Spleen (tissue), 11 donors: Measurements from ENCODE around the gene CCL11. TPM values are rescaled to one million over a fixed set of nuclear protein-coding genes. Genes with fewer than 3 reads are reported as not detected.

Source experiments
- DNase-seq: peaks from one replicate; pipeline ENCODE4 v3.0.0-alpha.2; 2020
- H3K27ac ChIP-seq, 8 donors: fragments of 200-600 bp; sonication (generic) in 7 of 8; 1 replicate in 4 of 8; 2 replicates in 4 of 8; pipeline versions ENCODE4 v1.5.0 to v1.8.0; 2016 to 2021; ENCODE audit warnings: inconsistent platforms in 4 of 8, mild to moderate bottlenecking in 4 of 8, moderate library complexity in 1 of 8
- H3K27me3 ChIP-seq, 7 donors: fragments of 200-600 bp; sonication (generic) in 6 of 7; replicated peaks in 1 of 7; 1 replicate in 4 of 7; 2 replicates in 3 of 7; pipeline versions ENCODE4 v1.5.0 to v1.8.0; 2016 to 2021; ENCODE audit warnings: inconsistent platforms in 3 of 7, mild to moderate bottlenecking in 1 of 7
- H3K36me3 ChIP-seq, 6 donors: fragments of 200-600 bp; sonication (generic) in 5 of 6; 1 replicate in 4 of 6; 2 replicates in 2 of 6; pipeline versions ENCODE4 v1.5.0 to v1.8.0; 2016 to 2021; ENCODE audit warnings: inconsistent platforms in 2 of 6
- H3K4me1 ChIP-seq, 6 donors: fragments of 200-600 bp; sonication (generic) in 5 of 6; 1 replicate in 3 of 6; 2 replicates in 3 of 6; pipeline versions ENCODE4 v1.5.0 to v1.8.0; 2016 to 2021; ENCODE audit warnings: inconsistent platforms in 3 of 6
- H3K4me3 ChIP-seq, 8 donors: fragments of 200-600 bp; sonication (generic) in 7 of 8; 1 replicate in 4 of 8; 2 replicates in 4 of 8; pipeline versions ENCODE4 v1.5.0 to v1.8.0; 2016 to 2021; ENCODE audit warnings: inconsistent platforms in 4 of 8, mild to moderate bottlenecking in 4 of 8, moderate library complexity in 2 of 8
- H3K9me3 ChIP-seq, 8 donors: fragments of 200-600 bp; sonication (generic) in 7 of 8; 1 replicate in 4 of 8; 2 replicates in 4 of 8; pipeline versions ENCODE4 v1.5.0 to v1.8.0; 2016 to 2021; ENCODE audit warnings: inconsistent platforms in 4 of 8
- CTCF ChIP-seq, 11 experiments: fragments of 200-600 bp in 7 of 11; fragments of 450-650 bp in 4 of 11; sonication (generic) in 4 of 11; IDR thresholded peaks in 8 of 11; conservative IDR thresholded peaks in 3 of 11; 1 replicate in 7 of 11; 2 replicates in 4 of 11; pipeline versions ENCODE4 v1.4.0 to v1.8.0; 2016 to 2021; ENCODE audit warnings: antibody characterized with exemption in 11 of 11, inconsistent platforms in 4 of 11, mild to moderate bottlenecking in 1 of 11
- POLR2A ChIP-seq, 3 donors: fragments of 450-650 bp; IDR thresholded peaks; one replicate each; pipeline ENCODE4 v1.5.1; 2017; ENCODE audit warnings: antibody characterized with exemption in 3 of 3, mild to moderate bottlenecking in 1 of 3
- POLR2AphosphoS5 ChIP-seq, 3 donors: sonication (generic); formaldehyde crosslinking; IDR thresholded peaks; one replicate each; pipeline ENCODE4 v1.5.1; 2017; ENCODE audit warnings: antibody characterized with exemption in 3 of 3
- WGBS, 5 donors: extraction: QIAGEN DNeasy Blood & Tissue Kit in 3 of 5; methylation state at CpG; one replicate each; pipeline versions ENCODE4 v1.1.5 to v1.1.7; 2013 to 2018; 5-methylcytosine and 5-hydroxymethylcytosine counted together
- intact Hi-C: fragments of 100-400 bp; cut with DNase I; formaldehyde crosslinking; loops from one replicate; pipeline ENCODE4 v1.15.0; 2023; ENCODE audit warnings: low total_unique reads
- polyA plus RNA-seq, 3 donors: library from polyadenylated mRNA; stranded (reverse); fragments of 200-250 nt; gene quantifications; one replicate each; pipeline ENCODE4 v1.2.1, GENCODE V29; 2013
- total RNA-seq, 7 donors: library from RNA; depleted of rRNA in 3 of 7; stranded (reverse); fragments of >200 nt in 3 of 7; fragmentation: NEBNext Ultra II Directional in 4 of 7; extraction: Animal tissue kit (Norgen Biotek cat#: 25700) in 4 of 7; gene quantifications; one replicate each; pipeline versions ENCODE4 v1.1.0 to v1.2.1, GENCODE V29; 2016 to 2021
- donor health status: healthy with polysubstance abuse.
- donor health status: DM: no; HTN: no; CAD: no; lungs with moderate emphysema.
- donor health status: DM: no; HTN: no; CAD: no.
- donor health status: Bipolar disorder and iron deficiency.
- donor health status: healthy.
- donor health status: DM: no; HTN: no; CAD: no.
- donor health status: DM: yes; HTN: yes; CAD: no.

The CCL11 gene
- total and polyA plus RNA-seq, 10 donors: 0.26 to 1.9 (median 0.60) TPM; not detected in 5

DNA sequence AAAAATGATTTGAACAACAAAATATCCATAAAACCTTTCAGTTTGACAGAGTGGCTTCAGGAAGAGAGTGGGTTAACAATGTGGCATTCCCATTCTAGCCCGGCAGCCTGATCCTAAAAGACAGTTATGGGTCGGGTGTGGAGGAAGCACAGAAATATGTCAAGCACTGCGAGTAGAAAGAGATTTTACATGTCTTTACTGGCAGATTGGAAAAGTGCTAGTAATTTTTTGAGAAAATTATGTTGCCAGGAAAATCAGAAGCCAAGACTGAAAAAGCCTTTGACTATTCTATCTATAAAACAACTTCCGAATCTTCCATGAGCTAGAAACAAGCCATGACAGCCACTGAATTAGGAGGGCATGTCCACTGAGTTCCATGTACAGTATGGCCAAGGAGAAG is 24.7 kb upstream of the CCL11 start:
- H3K27ac ChIP-seq: no peak overlapping the region
- H3K36me3 ChIP-seq: no peaks in the 10 kb centered on the region
- peaks cover 0 to 21% (median 0%) of the 10 kb centered on the region in 7 donors for H3K27me3 ChIP-seq
- H3K9me3 ChIP-seq: no peaks in the 10 kb centered on the region
- DNase-seq: no peak
- H3K4me3 ChIP-seq: no peak overlapping the region
- no peak for TF ChIP-seq POLR2A (IDR thresholded peaks at IDR 0.05)
- no peak for TF ChIP-seq CTCF (IDR thresholded peaks at IDR 0.05 in 8 of 11, conservative IDR thresholded peaks at IDR 0.05 in 3 of 11)
- TF ChIP-seq POLR2AphosphoS5 (IDR thresholded peaks at IDR 0.05): no peak
- WGBS, 5 donors: 75 to 88% (median 85%) methylated on average over 4 of the region's 4 CpGs
- intact Hi-C loops: no loop called here
- peaks cover 0 to 8% (median 3%) of the 10 kb centered on the region in 6 donors for H3K4me1 ChIP-seq

DNA sequence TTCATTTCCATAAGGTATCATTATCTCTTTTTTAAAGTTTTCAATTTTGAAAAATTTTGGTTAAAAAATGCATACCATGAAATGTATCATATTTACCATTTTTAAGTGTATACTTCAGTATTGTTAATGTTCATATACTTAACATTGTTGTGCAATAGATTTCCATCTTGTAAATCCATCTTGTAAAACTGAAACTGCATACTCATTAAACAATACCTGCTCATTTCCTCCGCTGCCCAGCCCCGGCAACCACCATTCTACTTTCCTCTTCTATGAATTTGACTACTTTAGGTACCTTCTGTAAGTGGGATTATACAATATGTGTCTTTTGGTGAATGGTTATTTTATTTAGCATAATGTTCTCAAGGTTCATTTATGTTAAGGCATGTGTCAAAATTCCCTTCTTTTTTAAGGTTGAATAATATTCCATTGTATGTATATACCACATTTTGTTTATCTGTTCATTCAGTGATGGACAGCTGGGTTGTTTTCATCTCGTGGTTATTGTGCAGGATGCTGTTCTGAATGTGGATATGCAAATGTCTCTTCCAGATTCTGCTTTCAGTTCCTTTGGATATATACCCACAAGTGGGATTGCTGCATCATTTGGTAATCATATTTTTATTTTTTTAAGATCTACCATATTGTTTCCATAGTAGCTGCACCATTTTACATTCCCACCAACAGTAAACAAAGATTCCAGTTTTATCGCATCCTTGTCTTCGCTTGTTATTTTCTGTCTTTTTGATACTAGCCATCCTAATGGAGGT is 23.8 kb upstream of the CCL11 start:
- no peak for TF ChIP-seq POLR2A (IDR thresholded peaks at IDR 0.05)
- no peak for TF ChIP-seq CTCF (IDR thresholded peaks at IDR 0.05 in 8 of 11, conservative IDR thresholded peaks at IDR 0.05 in 3 of 11)
- no peak for TF ChIP-seq POLR2AphosphoS5 (IDR thresholded peaks at IDR 0.05)
- intact Hi-C loops: no loop called here
- H3K36me3 ChIP-seq: no peaks in the 10 kb centered on the region
- H3K4me3 ChIP-seq: no peak overlapping the region
- H3K27ac ChIP-seq: no peak overlapping the region
- DNase-seq: no peak
- H3K9me3 ChIP-seq: no peaks in the 10 kb centered on the region
- H3K27me3 ChIP-seq: peaks cover 0 to 15% (median 0%) of the 10 kb centered on the region in 7 donors
- peaks cover 0 to 8% (median 0%) of the 10 kb centered on the region in 6 donors for H3K4me1 ChIP-seq
- 74 to 85% (median 77%) methylated on average over 5 of the region's 5 CpGs for WGBS, 5 donors

- intact Hi-C loops: no loop called here
- Histone ChIP-seq H3K27me3 (peaks cover 0 to 26% (median 0%) of the 10 kb centered on the region in 7 donors), H3K27ac (no peak overlapping the region), H3K4me1 (no peaks in the 10 kb centered on the region), H3K9me3 (no peaks in the 10 kb centered on the region), H3K36me3 (no peaks in the 10 kb centered on the region), H3K4me3 (no peak overlapping the region)
- WGBS, 5 donors: 38 to 75% (median 42%) methylated on average over 3 of the region's 3 CpGs
- DNase-seq: no peak
- TF ChIP-seq POLR2AphosphoS5 (IDR thresholded peaks at IDR 0.05) (no peak), CTCF (IDR thresholded peaks at IDR 0.05 in 8 of 11, conservative IDR thresholded peaks at IDR 0.05 in 3 of 11) (no peak), POLR2A (IDR thresholded peaks at IDR 0.05) (no peak)
Measured at GRCh38 chr17:34265711-34266110, 19.8 kb upstream of the CCL11 start.

GRCh38 chr17:34269969-34270368 is 15.6 kb upstream of the CCL11 start, which contains the start of gene CCL7:
CCL7 (plus strand) TSS chr17:34270221; CDS start chr17:34270291, 70 bp downstream.
- Histone ChIP-seq H3K27ac (no peak within 1 kb of the TSS), H3K4me3 (no peak within 1 kb of the TSS), H3K36me3 (no peaks in the 10 kb centered on the region), H3K9me3 (no peaks in the 10 kb centered on the region), H3K4me1 (no peaks in the 10 kb centered on the region), H3K27me3 (peaks cover 0 to 44% (median 0%) of the 10 kb centered on the region in 7 donors)
- whole genome bisulfite sequencing, 5 donors: 8 to 18% (median 16%) methylated on average over 1 of the region's 1 CpG
- intact Hi-C loops: no loop called here
- TF ChIP-seq POLR2A (IDR thresholded peaks at IDR 0.05) (no peak), CTCF (IDR thresholded peaks at IDR 0.05 in 8 of 11, conservative IDR thresholded peaks at IDR 0.05 in 3 of 11) (no peak), POLR2AphosphoS5 (IDR thresholded peaks at IDR 0.05) (no peak)
- no peak for DNase-seq
